Tibial artery (tissue), 4 donors: ENCODE data around the gene ZDHHC9.
A peak's percentile ranks its signal among the peaks of the same experiment; 100 is the strongest.

Experiments
- DNase-seq, 2 donors: peaks; one replicate each; pipeline ENCODE4 v3.0.0-alpha.2; 2019
- H3K27ac ChIP-seq, 2 donors: fragments of 200-600 bp; sonication (generic) in 1 of 2; 1 replicate in 1 of 2; 2 replicates in 1 of 2; pipeline ENCODE4 v1.5.1; 2018 to 2019; ENCODE audit warnings: mild to moderate bottlenecking in 1 of 2
- H3K27me3 ChIP-seq, 2 donors: fragments of 200-600 bp; sonication (generic) in 1 of 2; one replicate each; pipeline versions ENCODE4 v1.5.1 to v1.6.0; 2016 to 2019
- H3K36me3 ChIP-seq, 3 donors: fragments of 200-600 bp; sonication (generic) in 2 of 3; one replicate each; pipeline ENCODE4 v1.5.1; 2016 to 2019; ENCODE audit warnings: mild to moderate bottlenecking in 2 of 3
- H3K4me1 ChIP-seq, 4 donors: fragments of 200-600 bp; sonication (generic) in 2 of 4; 1 replicate in 3 of 4; 2 replicates in 1 of 4; pipeline ENCODE4 v1.5.1; 2016 to 2019
- H3K4me3 ChIP-seq, 2 donors: fragments of 200-600 bp; sonication (generic) in 1 of 2; 1 replicate in 1 of 2; 2 replicates in 1 of 2; pipeline ENCODE4 v1.5.1; 2018 to 2019; ENCODE audit warnings: mild to moderate bottlenecking in 2 of 2
- H3K9me3 ChIP-seq, 3 donors: fragments of 200-600 bp; sonication (generic) in 1 of 3; one replicate each; pipeline ENCODE4 v1.5.1; 2016 to 2019
- CTCF ChIP-seq, 2 experiments: fragments of 200-600 bp in 1 of 2; fragments of 450-650 bp in 1 of 2; IDR thresholded peaks; one replicate each; pipeline ENCODE4 v1.5.1; 2017 to 2019; ENCODE audit warnings: antibody characterized with exemption in 2 of 2, mild to moderate bottlenecking in 1 of 2, moderate library complexity in 1 of 2
- intact Hi-C: fragments of 100-400 bp; cut with DNase I; formaldehyde crosslinking; loops from one replicate; pipeline ENCODE4 v1.15.0; 2023; ENCODE audit warnings: low total_unique reads

The ZDHHC9 gene

GRCh38 chrX:129808158-129808828 lies 35.4 kb downstream of the ZDHHC9 start:
- H3K4me1 ChIP-seq, result no peaks in the 10 kb centered on the region
- H3K27me3 ChIP-seq, result no peaks in the 10 kb centered on the region
- intact Hi-C loops, result no loop called here
- H3K9me3 ChIP-seq, result no peaks in the 10 kb centered on the region
- peak overlapping the region in 1 of 2 donors; percentile 22 for H3K27ac ChIP-seq
- no peak for DNase-seq
- H3K4me3 ChIP-seq, result no peak overlapping the region
- peaks cover 0 to 35% (median 26%) of the 10 kb centered on the region in 3 donors for H3K36me3 ChIP-seq
- no peak for TF ChIP-seq CTCF (IDR thresholded peaks at IDR 0.05)

- Histone ChIP-seq H3K27ac (no peak overlapping the region), H3K9me3 (no peaks in the 10 kb centered on the region), H3K4me3 (no peak overlapping the region), H3K36me3 (peaks cover 0 to 21% (median 15%) of the 10 kb centered on the region in 3 donors), H3K4me1 (no peaks in the 10 kb centered on the region), H3K27me3 (no peaks in the 10 kb centered on the region)
- no peak for TF ChIP-seq CTCF (IDR thresholded peaks at IDR 0.05)
- no peak for DNase-seq
- intact Hi-C loops, result no loop called here
Measured at GRCh38 chrX:129804806-129805205, 38.9 kb downstream of the ZDHHC9 start.

DNA sequence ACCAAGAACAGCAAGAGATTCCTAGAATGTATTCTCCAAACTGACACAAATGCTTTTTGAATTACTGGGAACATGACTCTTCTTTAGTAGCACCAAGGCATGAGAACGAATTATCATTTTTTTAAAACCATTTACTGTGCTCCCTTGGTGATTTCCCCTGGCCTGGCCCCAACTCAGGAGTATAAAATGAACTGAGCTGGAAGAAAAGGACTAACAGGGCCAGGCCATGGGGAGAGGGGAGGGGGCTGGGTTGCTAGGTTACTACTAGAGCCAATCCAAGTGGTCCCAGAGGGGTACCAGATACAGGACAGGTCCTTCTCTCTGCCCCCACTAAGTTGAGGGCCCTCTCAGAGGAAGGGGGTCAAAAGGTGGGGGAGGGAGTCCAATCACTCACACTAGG lies 40.8 kb downstream of the ZDHHC9 start:
- Histone ChIP-seq H3K27me3 (no peaks in the 10 kb centered on the region), H3K4me3 (no peak overlapping the region), H3K4me1 (no peaks in the 10 kb centered on the region), H3K36me3 (peaks cover 0 to 15% (median 10%) of the 10 kb centered on the region in 3 donors), H3K9me3 (no peaks in the 10 kb centered on the region), H3K27ac (no peak overlapping the region)
- no peak for DNase-seq
- intact Hi-C loops, result no loop called here
- TF ChIP-seq CTCF (IDR thresholded peaks at IDR 0.05), result no peak

GRCh38 chrX:129800186-129800585 lies 43.5 kb downstream of the ZDHHC9 start:
- DNase-seq, result no peak
- no peak overlapping the region for H3K27ac ChIP-seq
- no peak for TF ChIP-seq CTCF (IDR thresholded peaks at IDR 0.05)
- H3K4me3 ChIP-seq, result no peak overlapping the region
- no peaks in the 10 kb centered on the region for H3K27me3 ChIP-seq
- no peaks in the 10 kb centered on the region for H3K9me3 ChIP-seq
- intact Hi-C loops, result no loop called here
- H3K4me1 ChIP-seq, result no peaks in the 10 kb centered on the region
- peaks cover 0 to 5% (median 3%) of the 10 kb centered on the region in 3 donors for H3K36me3 ChIP-seq

DNA sequence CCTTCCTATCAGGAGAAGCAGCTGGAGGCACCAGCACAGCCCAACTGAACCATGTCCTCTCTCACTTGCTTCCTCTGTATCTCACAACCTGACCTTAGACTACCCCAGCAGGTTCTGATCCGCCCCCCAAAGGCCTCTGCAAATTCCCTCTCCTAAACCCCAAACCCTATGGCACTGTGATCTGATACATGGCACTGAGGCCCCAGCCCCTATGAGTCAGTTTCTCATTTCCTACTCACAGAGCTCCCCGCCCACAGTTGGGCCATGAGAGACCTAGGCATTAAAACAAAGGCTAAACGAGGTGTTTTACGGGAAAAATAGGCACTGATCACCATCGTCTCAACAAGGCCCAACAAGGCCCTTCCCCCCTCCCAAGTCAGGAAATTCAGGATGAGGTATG lies 44.8 kb downstream of the ZDHHC9 start:
- intact Hi-C loops, result no loop called here
- Histone ChIP-seq H3K36me3 (no peaks in the 10 kb centered on the region), H3K4me3 (no peak overlapping the region), H3K27ac (no peak overlapping the region), H3K9me3 (no peaks in the 10 kb centered on the region), H3K27me3 (no peaks in the 10 kb centered on the region), H3K4me1 (no peaks in the 10 kb centered on the region)
- no peak for DNase-seq
- TF ChIP-seq CTCF (IDR thresholded peaks at IDR 0.05), result no peak

GRCh38 chrX:129798456-129798855 lies 45.2 kb downstream of the ZDHHC9 start:
- H3K9me3 ChIP-seq, result no peaks in the 10 kb centered on the region
- TF ChIP-seq CTCF (IDR thresholded peaks at IDR 0.05), result no peak
- intact Hi-C loops, result no loop called here
- H3K27me3 ChIP-seq, result no peaks in the 10 kb centered on the region
- DNase-seq, result no peak
- no peak overlapping the region for H3K4me3 ChIP-seq
- H3K36me3 ChIP-seq, result no peaks in the 10 kb centered on the region
- no peak overlapping the region for H3K27ac ChIP-seq
- H3K4me1 ChIP-seq, result no peaks in the 10 kb centered on the region
